NCI-H1048 (cell line): ENCODE measurements around the gene PPP1R16B.
"Not testable (repeated sequence)": the region's sequence is repeated elsewhere in the genome, so short reads cannot be mapped to it uniquely, and the experiment has no call there.

Experiments used
- DNase-seq: peaks from one replicate; lab custom pipeline; 2025; lab: John Stamatoyannopoulos, UW

The PPP1R16B gene

DNA sequence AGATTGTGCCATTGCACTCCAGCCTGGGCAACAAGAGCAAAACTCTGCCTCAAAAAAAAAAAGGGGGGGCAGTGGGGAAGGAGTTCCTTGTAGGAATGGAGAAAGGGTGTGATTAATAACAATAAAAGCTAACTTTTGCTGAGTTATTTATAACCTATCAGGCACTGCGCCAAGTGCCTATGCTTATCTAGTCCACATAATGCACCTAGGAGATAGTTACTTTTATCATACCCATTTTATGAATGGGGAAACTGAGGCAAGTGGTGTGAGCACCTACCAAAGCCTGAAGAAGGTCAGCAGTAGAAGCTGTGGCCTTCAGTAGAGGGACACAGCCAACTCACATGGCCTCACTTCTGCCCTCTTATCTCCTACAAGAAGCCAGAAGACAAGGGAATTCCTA is 13.6 kb upstream of the PPP1R16B start:
- DNase-seq = no peak

DNA sequence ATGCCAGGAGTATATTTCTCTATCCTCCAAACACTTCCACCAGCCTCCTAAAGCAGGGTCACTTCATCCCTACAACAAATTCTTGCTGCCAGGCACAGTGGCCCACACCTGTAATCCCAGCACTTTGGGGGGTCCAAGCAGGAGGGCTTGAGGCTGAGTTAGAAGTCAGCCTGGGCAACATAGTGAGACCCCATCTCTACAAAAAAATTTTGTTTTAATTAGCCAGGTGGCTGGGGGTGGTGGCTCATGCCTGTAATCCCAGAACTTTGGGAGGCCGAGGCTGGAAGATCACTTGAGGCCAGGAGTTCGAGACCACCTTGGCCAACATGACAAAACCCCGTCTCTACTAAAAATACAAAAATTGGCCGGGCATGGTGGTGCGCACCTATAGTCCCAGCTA is 11.4 kb upstream of the PPP1R16B start:
- not testable (repeated sequence) for DNase-seq

DNA sequence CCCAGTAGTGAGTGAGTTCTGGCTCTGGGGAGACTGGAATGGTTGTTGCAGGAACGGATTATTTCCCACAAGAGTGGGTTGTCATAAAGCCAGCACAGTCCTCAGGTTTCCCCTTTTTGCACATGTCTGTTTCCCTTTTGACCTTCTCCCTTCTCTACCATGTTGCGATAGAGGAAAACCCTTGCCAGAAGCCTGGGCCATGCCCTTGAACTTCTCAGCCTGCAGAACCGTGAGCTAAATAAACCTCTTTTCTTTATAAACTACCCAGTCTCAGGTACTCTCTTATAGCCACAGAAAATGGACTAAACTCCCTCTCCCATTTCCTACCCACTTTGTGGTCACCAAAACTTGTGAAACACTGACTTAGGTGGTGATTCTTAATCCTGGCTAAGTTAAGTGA is 7.2 kb upstream of the PPP1R16B start:
- no peak for DNase-seq

DNA sequence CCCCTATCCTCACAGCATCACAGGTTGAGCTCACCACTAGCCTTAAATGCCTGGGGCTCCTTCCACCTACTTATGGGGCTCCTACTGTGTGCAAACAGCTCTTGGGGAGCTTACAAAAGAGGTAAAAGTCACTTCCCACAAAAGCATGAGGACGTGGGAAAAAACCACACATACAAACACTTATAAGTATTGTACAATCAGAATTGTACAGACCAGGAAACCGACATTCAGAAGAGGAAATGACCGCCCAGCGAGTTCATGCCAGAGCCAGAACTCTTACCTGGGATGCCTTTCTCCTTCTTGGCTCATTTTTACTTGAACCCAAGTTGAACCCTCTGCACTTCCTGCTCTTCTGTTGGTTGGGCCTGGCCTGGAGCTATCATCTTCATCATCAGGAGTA is 6.3 kb upstream of the PPP1R16B start:
- no peak for DNase-seq

DNA sequence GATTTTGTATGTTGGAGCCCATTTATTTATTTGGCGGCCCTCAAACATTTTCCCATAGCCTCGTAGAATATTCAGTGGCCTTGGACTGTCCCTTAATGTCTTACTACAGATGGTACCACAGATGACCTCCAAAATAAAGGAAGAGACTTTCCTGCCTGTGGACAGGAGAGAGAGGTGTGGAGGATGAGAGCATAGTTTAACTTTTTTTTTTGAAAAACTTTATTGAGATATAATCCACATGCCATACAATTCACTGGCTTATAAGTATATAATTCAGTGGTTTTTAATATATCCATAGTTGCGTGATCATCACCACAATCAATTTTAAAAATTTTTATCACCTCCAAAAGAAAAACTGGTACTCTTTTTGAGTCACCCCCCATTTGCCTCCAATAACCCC is 4.6 kb upstream of the PPP1R16B start:
- DNase-seq = no peak

DNA sequence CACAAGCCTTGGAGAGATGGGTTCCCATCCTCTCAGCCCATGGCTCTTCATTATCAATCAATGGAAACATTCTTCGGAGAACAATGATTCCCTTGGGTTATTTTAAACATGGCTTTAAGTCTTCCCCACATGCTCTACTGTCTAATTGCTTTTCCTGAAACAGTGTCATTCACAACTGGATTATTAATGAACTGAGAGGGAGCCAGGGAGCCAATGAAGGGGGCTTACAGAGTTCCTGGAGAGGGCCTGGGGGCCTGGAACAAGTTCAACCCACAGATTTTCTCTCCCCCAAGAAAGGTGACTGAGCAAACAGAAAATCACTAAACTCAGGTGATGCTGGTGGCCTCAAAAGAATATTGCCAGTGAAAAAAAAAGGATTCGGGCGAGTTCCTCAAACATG is 1.3 kb upstream of the PPP1R16B start:
- no peak for DNase-seq

DNA sequence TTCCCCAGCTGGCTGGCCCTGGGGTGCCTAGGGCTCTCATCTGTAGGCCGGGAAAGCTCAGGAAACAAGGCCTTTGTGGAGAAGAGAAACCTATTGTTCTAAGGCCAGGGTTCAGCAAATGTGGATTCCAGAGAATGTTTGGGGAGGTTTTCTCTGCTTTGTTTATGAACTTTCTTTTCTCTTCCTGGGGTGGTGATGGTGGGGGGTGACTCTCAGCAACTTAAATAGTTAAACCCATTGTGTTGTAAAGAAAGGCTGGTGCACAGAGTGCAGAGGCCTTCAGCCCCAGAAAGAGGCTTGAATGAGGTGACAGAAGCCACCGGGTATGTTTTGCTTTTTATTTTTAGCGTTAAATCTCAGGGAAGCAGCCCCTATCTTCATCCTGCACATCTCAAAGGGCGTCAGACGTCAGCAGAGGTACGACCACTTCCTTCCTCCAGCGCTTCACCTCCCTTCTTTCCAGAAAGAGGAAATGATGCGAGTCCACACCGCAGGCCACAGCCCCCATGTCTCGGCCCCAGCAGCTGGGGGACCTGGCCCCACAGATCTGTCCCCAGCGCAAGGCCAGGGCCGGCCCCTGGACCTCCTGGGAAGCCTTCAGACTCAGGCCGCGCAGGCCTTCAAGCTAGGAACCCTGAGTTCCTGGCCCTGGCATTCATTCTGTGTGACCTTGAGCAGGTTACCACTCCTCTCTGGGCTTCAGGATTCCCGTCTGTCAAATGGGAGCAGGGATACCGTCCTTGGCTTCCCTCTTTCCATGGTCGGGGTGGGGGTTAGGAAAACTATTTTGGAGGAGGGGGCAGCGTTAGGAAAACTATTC is 605 bp upstream of the PPP1R16B start:
- no peak for DNase-seq

DNA sequence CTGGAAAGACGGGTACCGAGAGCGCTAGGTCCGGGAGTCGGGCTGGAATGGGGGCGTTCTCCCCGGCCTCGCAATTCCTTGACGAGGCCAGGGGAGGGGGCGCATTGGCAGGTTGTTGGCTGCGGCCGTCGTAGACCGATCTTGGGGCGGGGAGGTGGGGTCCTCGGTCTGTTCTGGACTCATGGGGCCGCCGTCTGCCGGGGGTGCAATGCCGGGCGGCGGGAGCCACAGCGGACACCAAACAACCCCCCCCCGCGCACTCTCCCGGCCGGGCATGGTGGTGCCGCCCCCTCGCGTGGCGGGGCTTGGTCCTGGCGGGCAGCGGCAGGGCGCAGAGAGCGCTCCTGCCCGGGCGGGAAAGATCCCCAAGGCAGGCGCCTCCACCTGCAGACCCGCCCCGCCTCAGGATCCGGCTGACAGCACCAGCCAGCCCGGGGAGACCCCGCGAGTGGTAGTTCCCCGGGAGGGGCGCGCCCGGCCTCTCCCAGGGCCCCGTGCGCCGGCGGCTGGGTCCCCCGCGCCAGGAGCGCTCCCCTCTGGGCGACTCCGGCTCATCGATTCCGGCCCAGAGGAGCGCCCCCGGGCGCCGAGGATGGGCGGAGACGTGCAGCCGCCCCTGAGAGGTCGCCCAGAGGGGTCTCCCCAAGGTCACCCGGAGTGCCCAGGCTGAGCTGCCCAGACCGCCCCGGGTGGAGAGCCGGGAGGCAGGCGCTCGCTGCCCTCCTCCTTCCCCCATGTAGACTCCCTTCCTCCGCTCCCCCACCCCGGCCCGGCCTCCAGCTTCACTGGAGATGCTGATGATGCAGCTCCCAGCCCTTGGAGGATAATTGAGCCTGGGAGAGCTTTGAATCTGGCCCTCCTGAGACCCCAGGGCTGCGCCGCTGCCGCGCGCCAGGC is 709 bp downstream of the PPP1R16B start:
- DNase-seq = no peak

DNA sequence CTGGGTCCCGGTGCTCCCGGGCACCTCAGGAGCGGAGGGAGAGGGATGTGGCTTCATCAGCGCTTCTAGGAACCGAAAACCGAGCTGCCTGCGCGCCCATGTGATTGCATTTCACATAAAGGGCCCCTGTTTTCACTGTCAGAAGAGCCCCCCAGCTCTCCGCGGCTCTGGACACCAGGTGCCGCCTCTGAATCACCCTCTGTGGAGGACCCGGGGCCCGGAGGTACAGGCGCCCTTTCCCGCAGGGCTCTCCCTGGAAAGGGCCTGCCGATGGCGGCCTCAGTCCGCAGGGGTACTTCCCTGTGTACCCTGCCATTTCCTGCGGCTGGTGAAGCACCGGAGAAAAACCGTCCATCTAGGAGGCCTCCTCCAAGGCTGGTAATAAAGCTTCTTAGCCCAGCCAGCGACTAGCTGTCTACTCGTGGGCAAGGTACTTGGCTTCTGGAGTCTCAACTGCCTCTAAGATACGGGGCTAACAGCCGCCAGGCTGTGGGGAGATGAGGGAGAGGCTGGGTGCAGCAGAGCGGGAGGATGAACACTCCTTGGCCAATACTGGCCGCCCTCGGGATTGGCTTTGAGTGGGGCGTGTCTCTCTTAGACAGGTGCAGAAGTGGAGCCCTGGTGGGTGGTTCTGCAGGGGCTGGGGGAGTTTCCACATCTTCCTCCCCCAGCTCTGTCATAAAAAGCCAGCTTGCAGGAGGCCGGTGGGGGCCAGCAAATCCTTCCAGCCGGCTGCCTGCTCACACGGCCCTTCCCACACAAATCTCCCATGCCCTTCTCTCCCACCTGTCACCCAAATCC is 1.6 kb downstream of the PPP1R16B start:
- no peak for DNase-seq

DNA sequence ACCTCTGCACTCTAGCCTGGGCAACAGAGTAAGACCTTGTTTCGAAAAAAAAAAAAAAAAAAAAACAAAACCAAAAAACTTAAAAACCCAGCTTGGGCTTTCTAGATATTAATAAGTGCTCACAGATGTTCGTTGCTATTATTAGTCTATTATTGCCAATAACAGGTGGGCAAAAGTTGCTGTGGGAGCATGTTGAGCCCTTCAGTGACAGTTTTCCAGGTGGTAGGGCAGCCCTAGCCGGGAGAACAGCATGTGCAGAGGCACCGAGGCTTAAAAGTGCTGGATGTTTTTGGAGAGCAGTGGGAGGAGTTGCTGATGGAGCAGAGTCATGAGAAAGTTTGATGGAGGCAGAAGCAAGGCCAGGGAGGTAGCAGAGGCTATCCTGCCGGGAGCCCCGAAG is 4.4 kb downstream of the PPP1R16B start:
- DNase-seq = no peak

DNA sequence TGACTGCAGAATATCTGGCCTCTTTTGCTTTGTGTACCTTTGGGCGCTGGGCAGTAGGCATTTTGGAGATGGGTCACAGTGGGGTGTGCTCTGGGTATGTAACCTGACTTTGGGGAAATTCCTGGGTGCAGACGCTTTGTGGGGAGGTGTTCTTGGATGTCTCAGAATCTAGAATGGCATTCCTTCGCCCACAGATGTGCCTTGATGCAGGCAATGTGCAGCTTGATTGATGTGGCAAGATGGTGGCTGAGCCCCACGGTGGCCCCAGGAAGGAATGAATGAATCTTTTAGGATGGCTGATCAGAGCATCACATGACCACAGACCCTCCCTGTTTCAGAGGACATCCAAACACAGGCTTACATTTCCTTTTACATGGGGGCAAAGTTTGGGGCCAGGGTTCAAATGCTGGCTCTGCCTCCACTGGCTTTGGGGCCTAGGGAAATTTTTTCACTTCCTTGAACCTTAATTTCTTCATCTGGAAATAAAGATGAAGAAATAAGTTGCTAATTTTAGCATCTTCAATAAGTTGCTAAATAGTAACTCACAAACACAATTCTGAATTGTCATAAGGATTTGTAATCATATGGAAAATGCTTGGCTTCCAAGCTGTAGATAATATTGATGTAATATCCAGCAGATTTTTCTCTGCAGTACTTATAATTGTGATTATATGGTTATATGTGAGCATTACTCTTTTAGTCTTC is 5.6 kb downstream of the PPP1R16B start:
- DNase-seq = no peak

DNA sequence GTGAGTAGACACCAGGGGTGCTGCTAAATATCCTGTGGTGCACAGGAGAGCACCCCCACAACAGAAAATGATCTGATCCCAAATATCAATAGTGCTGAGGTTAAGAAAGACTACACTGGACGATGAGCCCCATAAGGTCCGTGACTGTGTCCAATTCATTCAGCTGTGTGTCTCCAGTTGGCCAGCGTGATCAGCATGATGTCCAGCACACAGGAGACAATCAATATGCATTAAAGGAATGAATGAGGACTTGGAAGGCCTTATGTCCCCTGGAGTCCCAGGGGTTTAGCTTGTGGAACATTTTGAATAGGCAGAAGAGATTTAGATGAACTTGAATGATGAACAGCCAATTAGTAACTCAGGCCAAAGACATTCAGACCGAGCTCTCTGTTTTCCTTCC is 6.3 kb downstream of the PPP1R16B start:
- no peak for DNase-seq

DNA sequence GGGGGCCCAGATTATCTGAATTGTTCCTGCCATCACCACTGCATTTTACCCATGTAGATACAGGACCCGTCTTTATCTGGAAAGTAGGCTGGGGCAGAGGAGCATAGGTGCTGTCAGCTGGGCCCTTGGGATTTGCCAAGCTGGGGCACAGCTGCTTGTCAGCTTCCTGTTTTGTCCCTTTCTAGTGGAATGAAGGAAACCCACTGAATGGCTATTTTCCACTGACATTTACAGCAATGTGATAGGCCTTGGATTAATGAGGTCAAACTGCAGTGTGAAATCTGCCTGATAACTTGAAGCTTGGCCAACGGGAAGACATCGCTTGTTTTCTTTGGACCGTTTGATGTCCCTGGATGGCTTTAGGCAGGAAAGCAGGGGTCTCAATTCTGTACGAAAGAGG is 6.7 kb downstream of the PPP1R16B start:
- no peak for DNase-seq

DNA sequence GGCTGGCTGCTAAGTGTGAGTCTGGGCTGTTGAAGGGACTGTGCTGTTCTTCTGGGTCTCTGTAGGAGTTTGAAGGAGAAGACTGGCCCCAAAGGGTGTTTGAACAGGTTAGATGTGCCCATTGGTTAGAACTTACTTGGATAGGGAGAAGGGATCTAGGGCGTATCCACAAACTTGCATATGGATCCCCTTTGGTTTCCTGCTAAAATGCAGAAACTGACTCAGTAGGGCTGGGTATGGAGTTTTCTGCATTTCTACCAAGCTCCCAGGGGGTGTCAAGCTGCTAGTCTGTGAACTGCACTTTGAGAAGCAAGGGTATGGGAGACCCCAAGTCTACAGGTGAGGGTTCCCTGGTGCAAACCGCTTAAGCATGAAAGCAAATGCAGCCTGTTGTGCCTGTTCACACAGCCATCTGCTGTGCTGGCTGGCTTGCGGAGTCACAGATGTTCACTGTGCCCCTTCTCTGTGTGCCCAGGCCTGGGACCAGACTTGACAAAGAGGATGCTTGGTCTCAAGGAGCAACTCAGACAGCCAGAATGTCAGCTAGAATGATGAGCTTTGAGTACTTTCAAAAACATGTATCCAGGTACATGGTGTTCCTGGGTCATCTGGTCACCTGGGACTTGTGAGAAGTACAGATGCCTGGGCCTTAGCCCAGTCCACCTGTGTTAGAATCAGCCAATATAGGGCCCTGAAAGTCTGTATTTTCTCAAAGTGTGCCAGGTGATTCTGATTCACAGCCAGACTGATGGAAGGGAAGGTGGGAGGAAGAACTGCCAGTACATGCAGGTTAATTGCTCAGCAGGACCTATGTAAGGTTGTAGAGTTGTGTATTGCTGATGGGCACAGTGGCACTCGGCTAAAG is 7.4 kb downstream of the PPP1R16B start:
- DNase-seq = no peak

DNA sequence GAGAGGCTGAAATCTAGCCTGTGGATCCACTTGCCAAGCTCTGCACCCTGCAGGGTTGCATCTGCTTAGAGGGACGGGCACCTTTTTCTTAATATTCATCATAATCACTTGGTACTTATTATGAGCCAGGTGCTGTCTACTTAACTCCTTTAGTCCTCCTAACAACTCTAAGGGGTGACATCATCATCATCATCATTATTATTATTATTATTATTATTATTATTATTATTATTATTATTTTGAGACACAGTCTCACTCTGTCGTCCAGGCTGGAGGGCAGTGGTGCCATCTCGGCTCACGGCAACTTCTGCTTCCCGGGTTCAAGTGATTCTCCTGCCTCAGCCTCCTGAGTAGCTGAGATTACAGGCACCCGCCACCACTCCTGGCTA is 8.1 kb downstream of the PPP1R16B start:
- DNase-seq = not testable (repeated sequence)

DNA sequence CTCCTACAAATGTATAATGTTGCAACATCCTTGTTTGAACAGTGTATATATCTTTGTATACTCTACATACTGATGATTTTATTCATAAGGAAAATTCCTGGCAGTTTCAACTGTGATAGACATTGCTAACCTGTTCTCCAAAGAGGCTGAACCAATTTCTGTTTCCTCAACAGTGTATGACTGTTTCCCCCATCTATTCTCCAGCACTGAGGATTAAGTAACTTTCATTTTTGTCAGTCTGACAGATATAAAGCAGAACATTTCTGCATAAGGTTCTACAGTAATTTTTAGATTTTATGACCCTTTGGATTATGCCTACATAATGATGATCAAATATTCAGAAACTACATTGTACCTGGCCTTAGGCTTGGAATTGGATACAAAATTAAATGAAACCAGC is 9.9 kb downstream of the PPP1R16B start:
- DNase-seq = no peak

DNA sequence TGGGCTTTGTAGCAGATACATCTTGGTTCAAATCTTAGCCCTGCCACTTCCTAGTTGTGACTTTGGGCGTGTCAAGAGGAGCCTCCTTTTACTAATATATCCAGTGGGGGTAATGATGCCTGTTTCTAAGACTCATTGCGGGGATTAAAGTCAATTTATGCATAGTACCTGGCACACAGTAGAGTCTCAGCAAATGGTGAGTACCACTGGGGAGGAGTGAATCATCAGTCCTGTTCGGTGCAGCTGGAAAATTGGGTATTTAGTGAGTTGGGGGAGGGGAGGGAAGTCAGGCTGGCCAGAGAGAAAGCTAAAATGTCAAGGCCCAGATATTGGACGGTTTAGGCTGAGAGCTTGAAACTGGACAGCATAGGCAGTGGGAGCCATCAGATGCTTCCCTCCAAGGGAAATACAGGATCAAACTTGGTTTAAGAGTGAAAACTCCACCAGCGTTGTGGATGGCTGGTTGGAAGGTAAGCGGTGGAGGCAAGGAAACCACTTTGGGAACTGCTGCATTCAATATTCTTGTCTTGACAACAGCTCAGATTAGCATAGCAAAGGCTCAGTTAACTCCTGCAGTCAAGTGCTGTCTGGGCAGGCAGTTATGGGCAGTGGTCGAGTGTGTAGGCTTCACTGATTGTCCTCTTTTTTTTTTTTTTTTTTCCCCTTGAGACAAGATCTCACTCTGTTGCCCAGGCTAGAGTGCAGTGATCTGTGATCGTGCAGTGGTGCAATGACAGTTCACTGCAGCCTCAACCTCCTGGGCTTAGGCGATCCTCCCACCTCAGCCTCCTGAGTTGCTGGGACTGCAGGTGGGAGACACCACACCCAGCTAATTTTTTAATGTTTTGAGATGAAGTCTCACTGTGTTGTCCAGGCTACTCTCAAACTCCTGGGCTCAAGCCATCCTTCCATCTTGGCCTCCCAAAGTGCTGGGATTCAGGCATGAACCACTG is 12.9 kb downstream of the PPP1R16B start:
- no peak for DNase-seq

DNA sequence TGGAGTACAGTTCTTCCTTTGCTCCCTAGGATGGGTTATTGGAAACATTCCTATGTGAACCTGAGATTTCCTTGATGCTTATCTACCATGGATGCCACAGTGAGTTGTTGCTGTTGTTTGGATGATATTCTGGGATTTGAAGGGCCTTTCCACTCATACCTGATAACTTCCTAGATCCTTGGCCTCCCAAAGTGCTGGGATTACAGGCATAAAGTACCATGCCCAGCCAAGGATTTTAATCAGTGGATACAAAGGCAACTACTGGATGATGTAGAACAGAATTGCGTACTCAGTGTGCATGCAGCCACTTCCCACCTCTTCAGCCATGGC is 20.0 kb downstream of the PPP1R16B start:
- DNase-seq = no peak

DNA sequence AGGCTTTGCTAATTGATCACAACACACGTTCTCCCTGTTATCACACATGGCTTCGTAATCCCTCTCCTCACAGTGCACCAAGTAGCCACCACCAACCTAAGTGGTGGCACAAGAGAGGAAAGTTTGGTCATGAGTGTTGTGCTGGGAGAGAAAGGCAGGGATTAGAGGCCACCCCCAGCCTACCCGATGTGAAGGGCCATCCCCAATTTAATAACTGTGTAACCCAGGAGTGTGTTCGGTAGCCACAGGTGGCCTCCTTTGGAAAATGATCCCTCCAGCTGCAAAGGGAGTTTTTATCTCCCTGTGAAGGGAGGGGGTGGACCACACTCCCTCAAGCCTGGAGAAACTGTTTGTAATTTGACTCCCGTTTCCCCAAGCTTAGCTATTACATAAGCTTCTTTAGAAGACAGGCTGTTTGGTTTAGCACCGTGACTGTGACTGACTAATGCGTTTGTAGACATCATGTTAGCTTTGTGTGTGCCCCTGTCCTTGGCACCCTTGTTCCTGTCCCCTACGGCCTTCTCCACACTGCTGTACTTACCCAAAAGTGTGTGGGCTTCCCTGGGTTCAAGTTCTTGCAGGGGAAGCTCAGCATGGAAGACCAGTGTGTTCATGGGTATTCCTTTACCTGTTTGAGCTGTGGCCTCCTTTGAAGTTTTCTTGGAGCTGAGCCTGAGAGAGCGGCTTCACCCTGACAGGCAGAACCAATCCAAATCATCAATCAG is 20.6 kb downstream of the PPP1R16B start:
- no peak for DNase-seq
